ENCODE measurements around the gene EDN2.

DNA sequence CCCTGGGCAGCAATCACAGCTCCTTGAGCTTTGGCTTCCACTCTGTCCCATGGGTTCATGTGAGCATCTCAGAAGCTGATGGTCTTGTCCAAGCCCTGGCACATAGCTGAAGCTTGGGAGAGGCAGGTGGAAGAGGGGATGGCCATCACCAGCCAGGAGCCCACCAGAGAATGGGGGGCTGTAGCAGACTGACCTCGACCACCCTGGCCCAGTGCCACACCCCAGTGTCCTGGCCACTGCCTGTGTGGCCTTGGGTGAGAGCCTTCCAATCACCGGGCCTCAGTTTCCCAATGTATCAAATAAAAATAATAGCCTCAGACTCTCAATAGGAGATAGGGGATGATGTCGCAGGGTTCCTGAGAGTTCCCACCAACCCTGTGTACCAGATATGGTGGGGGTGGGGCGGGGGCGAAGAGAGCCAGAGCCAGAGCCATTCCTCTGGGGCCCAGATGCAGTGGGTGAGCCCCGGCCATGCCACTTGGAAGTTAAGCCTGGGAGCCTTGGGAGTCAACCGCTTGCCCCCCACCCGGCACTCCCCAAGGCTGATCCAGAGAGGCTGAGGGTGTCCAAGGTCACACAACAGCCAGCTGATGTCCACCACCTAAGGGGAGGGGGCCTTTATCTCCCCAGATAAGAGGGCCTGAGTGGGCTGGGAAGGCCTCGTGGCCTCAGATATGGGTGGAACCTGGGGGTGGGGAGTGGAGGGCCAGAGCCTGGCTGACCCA lies 9.3 kb upstream of the EDN2 start:
- TF ChIP-seq, protein P1, sequence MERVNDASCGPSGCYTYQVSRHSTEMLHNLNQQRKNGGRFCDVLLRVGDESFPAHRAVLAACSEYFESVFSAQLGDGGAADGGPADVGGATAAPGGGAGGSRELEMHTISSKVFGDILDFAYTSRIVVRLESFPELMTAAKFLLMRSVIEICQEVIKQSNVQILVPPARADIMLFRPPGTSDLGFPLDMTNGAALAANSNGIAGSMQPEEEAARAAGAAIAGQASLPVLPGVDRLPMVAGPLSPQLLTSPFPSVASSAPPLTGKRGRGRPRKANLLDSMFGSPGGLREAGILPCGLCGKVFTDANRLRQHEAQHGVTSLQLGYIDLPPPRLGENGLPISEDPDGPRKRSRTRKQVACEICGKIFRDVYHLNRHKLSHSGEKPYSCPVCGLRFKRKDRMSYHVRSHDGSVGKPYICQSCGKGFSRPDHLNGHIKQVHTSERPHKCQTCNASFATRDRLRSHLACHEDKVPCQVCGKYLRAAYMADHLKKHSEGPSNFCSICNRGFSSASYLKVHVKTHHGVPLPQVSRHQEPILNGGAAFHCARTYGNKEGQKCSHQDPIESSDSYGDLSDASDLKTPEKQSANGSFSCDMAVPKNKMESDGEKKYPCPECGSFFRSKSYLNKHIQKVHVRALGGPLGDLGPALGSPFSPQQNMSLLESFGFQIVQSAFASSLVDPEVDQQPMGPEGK (CRISPR knock-in tag; IDR thresholded peaks at IDR 0.05; ENCODE audit: borderline replicate concordance): no peak
- TF ChIP-seq ARNTL (CRISPR knock-in tag; IDR thresholded peaks at IDR 0.05; ENCODE audit: borderline replicate concordance, low read depth) (no peak), BACH2 (CRISPR knock-in tag; IDR thresholded peaks at IDR 0.05; ENCODE audit: borderline replicate concordance) (no peak), ISL1 (CRISPR knock-in tag; IDR thresholded peaks at IDR 0.05) (no peak), ZNF70 (CRISPR knock-in tag; IDR thresholded peaks at IDR 0.05) (no peak), ZNF8 (CRISPR knock-in tag; IDR thresholded peaks at IDR 0.05) (no peak), ZFP3 (CRISPR knock-in tag; IDR thresholded peaks at IDR 0.05) (no peak), CSDC2 (CRISPR knock-in tag; IDR thresholded peaks at IDR 0.05) (no peak), RARB (CRISPR knock-in tag; IDR thresholded peaks at IDR 0.05) (no peak), ZFP30 (CRISPR knock-in tag; IDR thresholded peaks at IDR 0.05) (no peak)
- TF ChIP-seq, protein P2, sequence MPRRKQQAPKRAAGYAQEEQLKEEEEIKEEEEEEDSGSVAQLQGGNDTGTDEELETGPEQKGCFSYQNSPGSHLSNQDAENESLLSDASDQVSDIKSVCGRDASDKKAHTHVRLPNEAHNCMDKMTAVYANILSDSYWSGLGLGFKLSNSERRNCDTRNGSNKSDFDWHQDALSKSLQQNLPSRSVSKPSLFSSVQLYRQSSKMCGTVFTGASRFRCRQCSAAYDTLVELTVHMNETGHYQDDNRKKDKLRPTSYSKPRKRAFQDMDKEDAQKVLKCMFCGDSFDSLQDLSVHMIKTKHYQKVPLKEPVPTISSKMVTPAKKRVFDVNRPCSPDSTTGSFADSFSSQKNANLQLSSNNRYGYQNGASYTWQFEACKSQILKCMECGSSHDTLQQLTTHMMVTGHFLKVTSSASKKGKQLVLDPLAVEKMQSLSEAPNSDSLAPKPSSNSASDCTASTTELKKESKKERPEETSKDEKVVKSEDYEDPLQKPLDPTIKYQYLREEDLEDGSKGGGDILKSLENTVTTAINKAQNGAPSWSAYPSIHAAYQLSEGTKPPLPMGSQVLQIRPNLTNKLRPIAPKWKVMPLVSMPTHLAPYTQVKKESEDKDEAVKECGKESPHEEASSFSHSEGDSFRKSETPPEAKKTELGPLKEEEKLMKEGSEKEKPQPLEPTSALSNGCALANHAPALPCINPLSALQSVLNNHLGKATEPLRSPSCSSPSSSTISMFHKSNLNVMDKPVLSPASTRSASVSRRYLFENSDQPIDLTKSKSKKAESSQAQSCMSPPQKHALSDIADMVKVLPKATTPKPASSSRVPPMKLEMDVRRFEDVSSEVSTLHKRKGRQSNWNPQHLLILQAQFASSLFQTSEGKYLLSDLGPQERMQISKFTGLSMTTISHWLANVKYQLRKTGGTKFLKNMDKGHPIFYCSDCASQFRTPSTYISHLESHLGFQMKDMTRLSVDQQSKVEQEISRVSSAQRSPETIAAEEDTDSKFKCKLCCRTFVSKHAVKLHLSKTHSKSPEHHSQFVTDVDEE (CRISPR knock-in tag; IDR thresholded peaks at IDR 0.05): no peak
- TF ChIP-seq, protein P3, sequence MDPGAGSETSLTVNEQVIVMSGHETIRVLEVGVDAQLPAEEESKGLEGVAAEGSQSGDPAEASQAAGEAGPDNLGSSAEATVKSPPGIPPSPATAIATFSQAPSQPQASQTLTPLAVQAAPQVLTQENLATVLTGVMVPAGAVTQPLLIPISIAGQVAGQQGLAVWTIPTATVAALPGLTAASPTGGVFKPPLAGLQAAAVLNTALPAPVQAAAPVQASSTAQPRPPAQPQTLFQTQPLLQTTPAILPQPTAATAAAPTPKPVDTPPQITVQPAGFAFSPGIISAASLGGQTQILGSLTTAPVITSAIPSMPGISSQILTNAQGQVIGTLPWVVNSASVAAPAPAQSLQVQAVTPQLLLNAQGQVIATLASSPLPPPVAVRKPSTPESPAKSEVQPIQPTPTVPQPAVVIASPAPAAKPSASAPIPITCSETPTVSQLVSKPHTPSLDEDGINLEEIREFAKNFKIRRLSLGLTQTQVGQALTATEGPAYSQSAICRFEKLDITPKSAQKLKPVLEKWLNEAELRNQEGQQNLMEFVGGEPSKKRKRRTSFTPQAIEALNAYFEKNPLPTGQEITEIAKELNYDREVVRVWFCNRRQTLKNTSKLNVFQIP (CRISPR knock-in tag; IDR thresholded peaks at IDR 0.05; ENCODE audit: borderline replicate concordance, low read depth): no peak
- TF ChIP-seq, protein P4, sequence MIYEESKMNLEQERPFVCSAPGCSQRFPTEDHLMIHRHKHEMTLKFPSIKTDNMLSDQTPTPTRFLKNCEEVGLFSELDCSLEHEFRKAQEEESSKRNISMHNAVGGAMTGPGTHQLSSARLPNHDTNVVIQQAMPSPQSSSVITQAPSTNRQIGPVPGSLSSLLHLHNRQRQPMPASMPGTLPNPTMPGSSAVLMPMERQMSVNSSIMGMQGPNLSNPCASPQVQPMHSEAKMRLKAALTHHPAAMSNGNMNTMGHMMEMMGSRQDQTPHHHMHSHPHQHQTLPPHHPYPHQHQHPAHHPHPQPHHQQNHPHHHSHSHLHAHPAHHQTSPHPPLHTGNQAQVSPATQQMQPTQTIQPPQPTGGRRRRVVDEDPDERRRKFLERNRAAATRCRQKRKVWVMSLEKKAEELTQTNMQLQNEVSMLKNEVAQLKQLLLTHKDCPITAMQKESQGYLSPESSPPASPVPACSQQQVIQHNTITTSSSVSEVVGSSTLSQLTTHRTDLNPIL (CRISPR knock-in tag; IDR thresholded peaks at IDR 0.05; ENCODE audit: low read depth): no peak

All from SK-N-SH treated with all-trans-retinoic acid at 6 μM for 48 hours (cell line).